Naive thymus-derived CD4-positive, alpha-beta T cell (primary cell): ENCODE results near the gene JRKL. TPM values are rescaled to one million over a fixed set of nuclear protein-coding genes. Genes with fewer than 3 reads are reported as not detected.

Experiments used
- ATAC-seq: fragments of 150-1000 bp; cut with Tn5 transposase; 2 replicates; pipeline ENCODE4 v1.10.0; 2021; ENCODE audit warnings: mild to moderate bottlenecking, moderate library complexity
- CTCF ChIA-PET: fragments of 350-600 bp; sonication (Branson Sonifier 250); formaldehyde crosslinking; loops from one replicate; lab custom pipeline; 2021; ENCODE audit warnings: antibody characterized with exemption; lab: Charles Lee
- POLR2A ChIA-PET: fragments of 350-600 bp; sonication (Branson Sonifier 250); formaldehyde crosslinking; loops from one replicate; lab custom pipeline; 2021; ENCODE audit warnings: antibody characterized with exemption, inconsistent platforms; lab: Charles Lee
- DNase-seq, 9 donors: peaks; one replicate each; pipeline versions ENCODE4 v3.0.0 to v3.0.0-alpha.2; 2020 to 2022; ENCODE audit warnings: mixed read lengths in 1 of 9
- H3K27ac ChIP-seq: one replicate; pipeline ENCODE4 v1.7.0; 2013; ENCODE audit warnings: mild to moderate bottlenecking, low read depth, low read length, moderate library complexity
- H3K27me3 ChIP-seq, 2 donors: one replicate each; pipeline ENCODE4 v1.7.0; 2013; ENCODE audit warnings: low read length in 2 of 2, mild to moderate bottlenecking in 2 of 2, moderate library complexity in 2 of 2; ENCODE audit not compliant: control insufficient read depth in 2 of 2, insufficient read depth in 2 of 2
- H3K36me3 ChIP-seq, 3 experiments: 1 replicate in 2 of 3; 2 replicates in 1 of 3; pipeline ENCODE4 v1.7.0; 2013; ENCODE audit warnings: low read length in 3 of 3, mild to moderate bottlenecking in 3 of 3, moderate library complexity in 1 of 3; ENCODE audit not compliant: insufficient read depth in 3 of 3, control insufficient read depth in 2 of 3
- H3K4me1 ChIP-seq, 2 donors: one replicate each; pipeline ENCODE4 v1.7.0; 2013; ENCODE audit warnings: low read length in 2 of 2, mild to moderate bottlenecking in 2 of 2, moderate library complexity in 1 of 2; ENCODE audit not compliant: control insufficient read depth in 2 of 2, insufficient read depth in 2 of 2
- H3K4me3 ChIP-seq: 2 replicates; pipeline ENCODE4 v1.7.0; 2013; ENCODE audit warnings: mild to moderate bottlenecking, low read length
- H3K9me3 ChIP-seq, 3 experiments: 1 replicate in 2 of 3; 2 replicates in 1 of 3; pipeline ENCODE4 v1.7.0; 2013; ENCODE audit warnings: low read length in 3 of 3; ENCODE audit not compliant: control insufficient read depth in 2 of 3
- H3K27ac Mint-ChIP-seq, 9 donors: one replicate each; pipeline ENCODE4 v1.8.0; 2020 to 2022; ENCODE audit warnings: mixed read lengths in 9 of 9, mild to moderate bottlenecking in 8 of 9, moderate library complexity in 5 of 9, inconsistent platforms in 2 of 9
- H3K27me3 Mint-ChIP-seq, 5 donors: one replicate each; pipeline ENCODE4 v1.8.0; 2021 to 2022; ENCODE audit warnings: mixed read lengths in 5 of 5, mild to moderate bottlenecking in 1 of 5
- H3K36me3 Mint-ChIP-seq, 5 donors: one replicate each; pipeline ENCODE4 v1.8.0; 2020 to 2022; ENCODE audit warnings: mixed read lengths in 5 of 5, mild to moderate bottlenecking in 3 of 5, inconsistent platforms in 1 of 5
- H3K4me1 Mint-ChIP-seq, 7 donors: one replicate each; pipeline ENCODE4 v1.8.0; 2020 to 2022; ENCODE audit warnings: mixed read lengths in 7 of 7, mild to moderate bottlenecking in 3 of 7, inconsistent platforms in 1 of 7
- H3K4me3 Mint-ChIP-seq, 10 donors: one replicate each; pipeline ENCODE4 v1.8.0; 2020 to 2022; ENCODE audit warnings: mild to moderate bottlenecking in 10 of 10, mixed read lengths in 10 of 10, moderate library complexity in 6 of 10, inconsistent platforms in 2 of 10
- H3K9me3 Mint-ChIP-seq, 11 donors: one replicate each; pipeline ENCODE4 v1.8.0; 2020 to 2022; ENCODE audit warnings: mixed read lengths in 11 of 11, mild to moderate bottlenecking in 4 of 11, inconsistent platforms in 1 of 11, moderate library complexity in 1 of 11
- intact Hi-C, 2 donors: fragments of 100-400 bp; cut with micrococcal nuclease; formaldehyde crosslinking; loops; one replicate each; pipeline ENCODE4 v1.15.1; 2023
- polyA plus RNA-seq, 2 donors: library from polyadenylated mRNA; unstranded; fragments of 300-500 nt; fragmentation: Illumina TruSeq; gene quantifications; one replicate each; pipeline ENCODE4 v1.2.3, GENCODE V29; 2021
- total RNA-seq, 6 experiments: library from RNA in 5 of 6; stranded (reverse) in 5 of 6; gene quantifications; 1 replicate in 5 of 6; 2 replicates in 1 of 6; pipeline ENCODE4 v1.2.3 and lab custom pipeline; 2021 to 2026

Gene JRKL
- total and polyA plus RNA-seq, 7 experiments from 2014 or later, result 5.4 to 17.3 (median 5.7) TPM

- no peaks in the 10 kb centered on the region for H3K9me3 ChIP-seq
- Mint-ChIP-seq H3K4me1 (peaks cover 0 to 3% (median 0%) of the 10 kb centered on the region in 7 donors), H3K27ac (no peak overlapping the region), H3K4me3 (no peak overlapping the region), H3K27me3 (no peaks in the 10 kb centered on the region), H3K36me3 (peaks cover 6 to 29% (median 20%) of the 10 kb centered on the region in 5 donors), H3K9me3 (peaks cover 0 to 3% (median 0%) of the 10 kb centered on the region in 11 donors)
- CTCF ChIA-PET, result interaction anchor here (1.6 kb wide), 1 partner anchor 530 kb away, joined by 3 read pairs; no protein-coding TSS in a partner anchor
- H3K36me3 ChIP-seq, result peaks cover 0 to 10% (median 5%) of the 10 kb centered on the region in 3 experiments
- no peaks in the 10 kb centered on the region for H3K4me1 ChIP-seq
- no peak overlapping the region for H3K27ac ChIP-seq
- no peak overlapping the region for H3K4me3 ChIP-seq
- intact Hi-C loops, result no loop called here
- ATAC-seq (no peak), DNase-seq (no peak)
- H3K27me3 ChIP-seq, result no peaks in the 10 kb centered on the region
- POLR2A ChIA-PET, result interaction anchor here (0.6 kb wide), 1 partner anchor 312 kb away, joined by 4 read pairs; no protein-coding TSS in a partner anchor
Observed at GRCh38 chr11:96366024-96366423, 23.8 kb upstream of the JRKL start.

GRCh38 chr11:96367342-96367741 is 22.5 kb upstream of the JRKL start:
- Mint-ChIP-seq H3K4me1 (peaks cover 0 to 5% (median 0%) of the 10 kb centered on the region in 7 donors), H3K27ac (no peak overlapping the region)

GRCh38 chr11:96373826-96374225 is 16.0 kb upstream of the JRKL start:
- Mint-ChIP-seq H3K36me3 (peaks cover 10 to 45% (median 36%) of the 10 kb centered on the region in 5 donors), H3K27me3 (no peaks in the 10 kb centered on the region), H3K27ac (no peak overlapping the region), H3K4me1 (peaks cover 0 to 6% (median 2%) of the 10 kb centered on the region in 7 donors), H3K4me3 (no peak overlapping the region), H3K9me3 (peaks cover 0 to 2% (median 0%) of the 10 kb centered on the region in 11 donors)
- H3K9me3 ChIP-seq, result no peaks in the 10 kb centered on the region
- H3K4me3 ChIP-seq, result no peak overlapping the region
- ChIA-PET POLR2A (no interaction called here), CTCF (no interaction called here)
- H3K4me1 ChIP-seq, result no peaks in the 10 kb centered on the region
- no peak for ATAC-seq
- H3K27ac ChIP-seq, result no peak overlapping the region
- DNase-seq, result no peak
- peaks cover 0 to 13% (median 0%) of the 10 kb centered on the region in 3 experiments for H3K36me3 ChIP-seq
- H3K27me3 ChIP-seq, result no peaks in the 10 kb centered on the region
- intact Hi-C loops, result no loop called here

More at GRCh38 chr11:96367342-96367741, 22.5 kb upstream of the JRKL start:
- intact Hi-C loops, result no loop called here
- Histone ChIP-seq H3K27me3 (no peaks in the 10 kb centered on the region), H3K4me3 (no peak overlapping the region), H3K27ac (no peak overlapping the region), H3K36me3 (peaks cover 0 to 10% (median 5%) of the 10 kb centered on the region in 3 experiments), H3K4me1 (no peaks in the 10 kb centered on the region), H3K9me3 (no peaks in the 10 kb centered on the region)
- ChIA-PET CTCF (no interaction called here), POLR2A (no interaction called here)
- ATAC-seq (no peak), DNase-seq (no peak)
- Mint-ChIP-seq H3K4me3 (no peak overlapping the region), H3K27me3 (no peaks in the 10 kb centered on the region), H3K9me3 (peaks cover 0 to 3% (median 0%) of the 10 kb centered on the region in 11 donors), H3K36me3 (peaks cover 6 to 34% (median 28%) of the 10 kb centered on the region in 5 donors)

GRCh38 chr11:96376796-96377195 is 13.0 kb upstream of the JRKL start:
- H3K27ac ChIP-seq, result no peak overlapping the region
- CTCF ChIA-PET, result no interaction called here
- no peak overlapping the region for H3K4me3 Mint-ChIP-seq

GRCh38 chr11:96384156-96384555 is 5.7 kb upstream of the JRKL start:
- CTCF ChIA-PET, result interaction anchor here (0.7 to 0.8 kb wide), 3 partner anchors 10 to 1230 kb away, joined by 3 to 4 read pairs (median 3); no protein-coding TSS in a partner anchor
- DNase-seq, result peak in 4 of 9 donors; percentile 8 to 17 (median 12)

More at GRCh38 chr11:96376796-96377195, 13.0 kb upstream of the JRKL start:
- H3K27me3 Mint-ChIP-seq, result no peaks in the 10 kb centered on the region
- Histone ChIP-seq H3K36me3 (peaks cover 0 to 10% (median 5%) of the 10 kb centered on the region in 3 experiments), H3K4me3 (no peak overlapping the region), H3K4me1 (no peaks in the 10 kb centered on the region), H3K9me3 (no peaks in the 10 kb centered on the region), H3K27me3 (no peaks in the 10 kb centered on the region)
- H3K36me3 Mint-ChIP-seq, result peaks cover 9 to 53% (median 27%) of the 10 kb centered on the region in 5 donors
- DNase-seq, result no peak
- H3K27ac Mint-ChIP-seq, result no peak overlapping the region
- POLR2A ChIA-PET, result no interaction called here
- ATAC-seq, result no peak
- intact Hi-C loops, result no loop called here
- H3K9me3 Mint-ChIP-seq, result no peaks in the 10 kb centered on the region
- H3K4me1 Mint-ChIP-seq, result peaks cover 0 to 11% (median 6%) of the 10 kb centered on the region in 7 donors

GRCh38 chr11:96385187-96385586 is 4.6 kb upstream of the JRKL start:
- Mint-ChIP-seq H3K9me3 (no peaks in the 10 kb centered on the region), H3K4me1 (peaks cover 27 to 67% (median 56%) of the 10 kb centered on the region in 7 donors), H3K27ac (peak overlapping the region in 8 of 9 donors; percentile 14 to 86 (median 68)), H3K4me3 (peak overlapping the region in 6 of 10 donors; percentile 1 to 43 (median 26)), H3K36me3 (peaks cover 5 to 22% (median 10%) of the 10 kb centered on the region in 5 donors), H3K27me3 (no peaks in the 10 kb centered on the region)
- Histone ChIP-seq H3K9me3 (no peaks in the 10 kb centered on the region), H3K4me3 (no peak overlapping the region), H3K27ac (no peak overlapping the region), H3K4me1 (peaks cover 8 to 14% of the 10 kb centered on the region in 2 donors), H3K36me3 (peaks cover 0 to 11% (median 0%) of the 10 kb centered on the region in 3 experiments), H3K27me3 (no peaks in the 10 kb centered on the region)
- intact Hi-C loops, result loop anchor here (5.0 kb wide), 3 partner anchors 148 to 463 kb away; partner anchors contain the start of gene MTMR2 (in 1 of the 2)
- ATAC-seq (no peak), DNase-seq (no peak)
- CTCF ChIA-PET, result no interaction called here
- POLR2A ChIA-PET, result no interaction called here

More at GRCh38 chr11:96384156-96384555, 5.7 kb upstream of the JRKL start:
- H3K9me3 ChIP-seq, result no peaks in the 10 kb centered on the region
- POLR2A ChIA-PET, result no interaction called here
- no peak for ATAC-seq
- H3K36me3 ChIP-seq, result peaks cover 0 to 7% (median 5%) of the 10 kb centered on the region in 3 experiments
- Mint-ChIP-seq H3K9me3 (no peaks in the 10 kb centered on the region), H3K36me3 (peaks cover 5 to 31% (median 19%) of the 10 kb centered on the region in 5 donors), H3K27me3 (no peaks in the 10 kb centered on the region), H3K4me3 (peak overlapping the region; percentile 30 to 84 (median 71)), H3K27ac (peak overlapping the region; percentile 72 to 93 (median 88)), H3K4me1 (peaks cover 29 to 66% (median 56%) of the 10 kb centered on the region in 7 donors)
- H3K27me3 ChIP-seq, result no peaks in the 10 kb centered on the region
- intact Hi-C loops, result no loop called here
- peak overlapping the region; percentile 57 for H3K27ac ChIP-seq
- H3K4me1 ChIP-seq, result peaks cover 8 to 14% of the 10 kb centered on the region in 2 donors
- no peak overlapping the region for H3K4me3 ChIP-seq
